Breast epithelium (tissue), 4 donors: Measurements from ENCODE around the gene CCNE1. TPM values are rescaled to one million over a fixed set of nuclear protein-coding genes. Genes with fewer than 3 reads are reported as not detected.
"Not testable (repeated sequence)": the region's sequence is repeated elsewhere in the genome, so short reads cannot be mapped to it uniquely, and the experiment has no call there.

ENCODE experiments used
- DNase-seq, 2 donors: peaks; one replicate each; pipeline ENCODE4 v3.0.0-alpha.2; 2019; ENCODE audit warnings: low spot score in 2 of 2
- H3K27ac ChIP-seq, 2 donors: fragments of 200-600 bp; sonication (generic) in 1 of 2; one replicate each; pipeline ENCODE4 v1.5.1; 2016 to 2019; ENCODE audit warnings: mild to moderate bottlenecking in 1 of 2
- H3K27me3 ChIP-seq, 2 donors: fragments of 200-600 bp; sonication (generic) in 1 of 2; one replicate each; pipeline versions ENCODE4 v1.5.1 to v1.6.0; 2017 to 2019; ENCODE audit warnings: control low read depth in 1 of 2, mild to moderate bottlenecking in 1 of 2
- H3K36me3 ChIP-seq: fragments of 200-600 bp; one replicate; pipeline ENCODE4 v1.5.1; 2019
- H3K4me1 ChIP-seq, 2 donors: fragments of 200-600 bp; sonication (generic); one replicate each; pipeline ENCODE4 v1.5.1; 2016 to 2019; ENCODE audit warnings: control low read depth in 1 of 2
- H3K4me3 ChIP-seq, 3 donors: fragments of 200-600 bp; sonication (generic); 1 replicate in 2 of 3; 2 replicates in 1 of 3; pipeline ENCODE4 v1.5.1; 2016 to 2019; ENCODE audit warnings: mild to moderate bottlenecking in 3 of 3, moderate library complexity in 2 of 3
- H3K9me3 ChIP-seq, 2 donors: fragments of 200-600 bp; sonication (generic) in 1 of 2; one replicate each; pipeline ENCODE4 v1.5.1; 2016 to 2019; ENCODE audit warnings: control low read depth in 1 of 2
- POLR2A ChIP-seq: fragments of 450-650 bp; IDR thresholded peaks from one replicate; pipeline ENCODE4 v1.6.1; 2016; ENCODE audit warnings: antibody characterized with exemption, mild to moderate bottlenecking, moderate library complexity
- POLR2AphosphoS5 ChIP-seq, 3 donors: sonication (generic); formaldehyde crosslinking; IDR thresholded peaks; one replicate each; pipeline ENCODE4 v1.6.1; 2017; ENCODE audit warnings: antibody characterized with exemption in 3 of 3
- intact Hi-C: fragments of 100-400 bp; cut with DNase I; formaldehyde crosslinking; loops from one replicate; pipeline ENCODE4 v1.15.1; 2023; ENCODE audit warnings: low total_unique reads
- total RNA-seq, 3 donors: library from RNA; depleted of rRNA; stranded (reverse); fragments of >200 nt; gene quantifications; one replicate each; pipeline ENCODE4 v1.1.0, GENCODE V29; 2016
- TF ChIP-seq, protein P1 (sequence below), 3 donors: fragments of 450-650 bp; IDR thresholded peaks; one replicate each; pipeline ENCODE4 v1.5.1; 2016 to 2017; ENCODE audit warnings: antibody characterized with exemption in 3 of 3, mild to moderate bottlenecking in 3 of 3, moderate library complexity in 3 of 3

CCNE1 gene
- total RNA-seq, 3 donors from 2014 or later, result 0.33 to 2.1 (median 1.5) TPM

DNA sequence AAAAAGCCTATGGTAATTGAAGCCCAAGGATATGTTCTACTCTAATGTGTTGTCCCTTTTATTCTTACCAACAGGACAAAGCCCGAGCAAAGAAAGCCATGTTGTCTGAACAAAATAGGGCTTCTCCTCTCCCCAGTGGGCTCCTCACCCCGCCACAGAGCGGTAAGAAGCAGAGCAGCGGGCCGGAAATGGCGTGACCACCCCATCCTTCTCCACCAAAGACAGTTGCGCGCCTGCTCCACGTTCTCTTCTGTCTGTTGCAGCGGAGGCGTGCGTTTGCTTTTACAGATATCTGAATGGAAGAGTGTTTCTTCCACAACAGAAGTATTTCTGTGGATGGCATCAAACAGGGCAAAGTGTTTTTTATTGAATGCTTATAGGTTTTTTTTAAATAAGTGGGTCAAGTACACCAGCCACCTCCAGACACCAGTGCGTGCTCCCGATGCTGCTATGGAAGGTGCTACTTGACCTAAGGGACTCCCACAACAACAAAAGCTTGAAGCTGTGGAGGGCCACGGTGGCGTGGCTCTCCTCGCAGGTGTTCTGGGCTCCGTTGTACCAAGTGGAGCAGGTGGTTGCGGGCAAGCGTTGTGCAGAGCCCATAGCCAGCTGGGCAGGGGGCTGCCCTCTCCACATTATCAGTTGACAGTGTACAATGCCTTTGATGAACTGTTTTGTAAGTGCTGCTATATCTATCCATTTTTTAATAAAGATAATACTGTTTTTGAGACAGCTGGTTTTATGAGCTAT lies 12.0 kb downstream of the CCNE1 start:
- TF ChIP-seq, protein P1, sequence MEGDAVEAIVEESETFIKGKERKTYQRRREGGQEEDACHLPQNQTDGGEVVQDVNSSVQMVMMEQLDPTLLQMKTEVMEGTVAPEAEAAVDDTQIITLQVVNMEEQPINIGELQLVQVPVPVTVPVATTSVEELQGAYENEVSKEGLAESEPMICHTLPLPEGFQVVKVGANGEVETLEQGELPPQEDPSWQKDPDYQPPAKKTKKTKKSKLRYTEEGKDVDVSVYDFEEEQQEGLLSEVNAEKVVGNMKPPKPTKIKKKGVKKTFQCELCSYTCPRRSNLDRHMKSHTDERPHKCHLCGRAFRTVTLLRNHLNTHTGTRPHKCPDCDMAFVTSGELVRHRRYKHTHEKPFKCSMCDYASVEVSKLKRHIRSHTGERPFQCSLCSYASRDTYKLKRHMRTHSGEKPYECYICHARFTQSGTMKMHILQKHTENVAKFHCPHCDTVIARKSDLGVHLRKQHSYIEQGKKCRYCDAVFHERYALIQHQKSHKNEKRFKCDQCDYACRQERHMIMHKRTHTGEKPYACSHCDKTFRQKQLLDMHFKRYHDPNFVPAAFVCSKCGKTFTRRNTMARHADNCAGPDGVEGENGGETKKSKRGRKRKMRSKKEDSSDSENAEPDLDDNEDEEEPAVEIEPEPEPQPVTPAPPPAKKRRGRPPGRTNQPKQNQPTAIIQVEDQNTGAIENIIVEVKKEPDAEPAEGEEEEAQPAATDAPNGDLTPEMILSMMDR (IDR thresholded peaks at IDR 0.05), result no peak
- TF ChIP-seq POLR2A (no peak), POLR2AphosphoS5 (IDR thresholded peaks at IDR 0.05) (no peak)
- intact Hi-C loops, result no loop called here
- Histone ChIP-seq H3K4me1 (no peaks in the 10 kb centered on the region), H3K36me3 (no peaks in the 10 kb centered on the region), H3K27me3 (no peaks in the 10 kb centered on the region), H3K9me3 (no peaks in the 10 kb centered on the region), H3K4me3 (no peak overlapping the region), H3K27ac (no peak overlapping the region)
- DNase-seq, result peak in 1 of 2 donors; percentile 25

DNA sequence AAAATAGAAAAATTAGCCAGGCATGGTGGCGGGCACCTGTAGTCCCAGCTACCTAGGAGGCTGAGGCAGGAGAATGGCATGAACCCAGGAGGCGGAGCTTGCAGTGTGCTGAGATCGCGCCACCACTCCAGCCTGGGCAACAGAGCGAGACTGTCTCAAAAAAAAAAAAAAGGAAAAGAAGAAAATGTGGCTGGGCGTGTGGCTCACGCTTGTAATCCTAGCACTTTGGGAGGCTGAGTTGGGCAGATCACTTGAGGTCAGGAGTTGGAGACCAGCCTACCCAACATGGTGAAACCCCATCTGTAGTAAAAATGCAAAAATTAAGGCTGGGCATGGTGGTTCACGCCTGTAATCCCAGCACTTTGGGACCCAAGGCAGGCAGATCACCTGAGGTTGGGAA lies 13.5 kb downstream of the CCNE1 start:
- DNase-seq, intact Hi-C loops, H3K27ac ChIP-seq, H3K36me3 ChIP-seq, H3K4me3 ChIP-seq, H3K27me3 ChIP-seq, H3K9me3 ChIP-seq, H3K4me1 ChIP-seq: not testable (repeated sequence)

DNA sequence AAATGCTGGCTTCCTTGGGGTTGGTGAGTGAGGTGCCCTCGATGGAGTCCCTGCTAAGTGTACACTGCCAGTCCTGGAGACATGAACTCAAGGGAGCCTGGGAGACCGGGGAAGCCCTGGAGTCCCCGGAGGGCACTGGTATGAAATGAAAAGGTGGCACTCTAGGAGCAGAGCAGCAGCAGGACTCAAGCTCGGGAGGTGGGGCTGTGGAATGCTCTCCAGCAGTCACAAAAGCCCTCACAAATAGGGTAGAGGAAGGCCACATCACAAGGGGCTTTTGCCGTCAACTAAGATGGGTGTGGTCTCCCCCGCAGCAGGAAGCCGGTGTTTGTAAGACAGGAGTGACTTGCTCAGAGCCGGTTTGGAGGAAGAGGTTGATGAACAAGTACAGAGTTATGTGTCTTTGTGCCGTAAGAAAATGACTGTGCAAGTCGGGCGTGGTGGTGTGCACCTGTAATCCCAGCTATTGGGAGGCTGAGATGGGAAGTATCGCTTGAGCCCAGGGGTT lies 19.3 kb downstream of the CCNE1 start:
- DNase-seq, result no peak
- H3K4me1 ChIP-seq, result no peaks in the 10 kb centered on the region
- no peak overlapping the region for H3K27ac ChIP-seq
- TF ChIP-seq POLR2AphosphoS5 (IDR thresholded peaks at IDR 0.05), result no peak
- TF ChIP-seq, protein P1 (IDR thresholded peaks at IDR 0.05), result no peak
- no peak for TF ChIP-seq POLR2A
- peaks cover 0 to 12% of the 10 kb centered on the region in 2 donors for H3K27me3 ChIP-seq
- no peaks in the 10 kb centered on the region for H3K36me3 ChIP-seq
- H3K4me3 ChIP-seq, result no peak overlapping the region
- intact Hi-C loops, result no loop called here
- H3K9me3 ChIP-seq, result no peaks in the 10 kb centered on the region

DNA sequence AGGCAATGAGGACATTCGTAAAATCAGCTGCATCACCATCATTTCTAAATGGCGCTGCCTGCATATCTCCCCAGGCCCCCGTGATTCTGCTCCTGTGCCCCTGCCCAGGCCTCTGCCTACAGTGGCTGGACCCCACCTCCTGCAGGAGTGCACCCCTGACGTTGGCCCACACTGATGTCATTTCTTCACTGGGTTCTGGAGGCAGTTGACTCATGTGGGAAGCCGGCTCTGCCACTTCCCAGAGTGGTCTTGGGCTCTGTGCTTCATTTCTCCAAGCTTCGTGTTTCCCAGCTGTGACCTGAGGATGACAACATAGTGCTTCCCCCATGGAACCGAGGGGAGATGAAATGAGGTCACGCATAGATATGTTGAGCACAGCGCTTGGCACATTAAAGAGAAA lies 19.9 kb downstream of the CCNE1 start:
- no peak for DNase-seq
- TF ChIP-seq POLR2AphosphoS5 (IDR thresholded peaks at IDR 0.05) (no peak), POLR2A (no peak)
- TF ChIP-seq, protein P1 (IDR thresholded peaks at IDR 0.05), result no peak
- Histone ChIP-seq H3K9me3 (no peaks in the 10 kb centered on the region), H3K4me1 (no peaks in the 10 kb centered on the region), H3K27me3 (peaks cover 0 to 12% of the 10 kb centered on the region in 2 donors), H3K27ac (no peak overlapping the region), H3K36me3 (no peaks in the 10 kb centered on the region), H3K4me3 (no peak overlapping the region)
- intact Hi-C loops, result no loop called here

DNA sequence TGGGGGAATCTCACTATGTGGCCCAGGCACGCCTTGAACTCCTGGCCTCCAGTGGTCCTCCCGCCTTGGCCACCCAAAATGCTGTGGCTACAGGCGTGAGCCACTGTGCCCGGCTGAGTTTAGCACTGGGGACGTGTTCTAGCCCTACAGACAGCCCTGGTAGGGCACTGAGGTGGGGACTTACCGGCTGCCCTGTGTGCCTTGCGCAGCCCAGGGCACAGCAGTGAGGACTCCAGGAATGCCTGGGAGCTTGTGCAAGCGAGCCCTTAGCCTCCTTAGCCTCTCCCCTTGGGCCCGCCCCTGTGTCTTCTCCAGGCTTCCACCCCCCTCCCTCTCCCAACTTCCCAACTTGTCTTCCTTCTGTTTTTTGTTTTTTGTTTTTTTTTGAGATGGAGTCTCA lies 21.0 kb downstream of the CCNE1 start:
- no peak for TF ChIP-seq POLR2A
- TF ChIP-seq, protein P1 (IDR thresholded peaks at IDR 0.05), result no peak
- Histone ChIP-seq H3K27me3 (peaks cover 0 to 15% of the 10 kb centered on the region in 2 donors), H3K9me3 (no peaks in the 10 kb centered on the region), H3K36me3 (no peaks in the 10 kb centered on the region), H3K4me3 (no peak overlapping the region), H3K27ac (no peak overlapping the region), H3K4me1 (no peaks in the 10 kb centered on the region)
- intact Hi-C loops, result no loop called here
- DNase-seq, result no peak
